Measurements from ENCODE around the gene HEATR3. TPM values are rescaled to one million over a fixed set of nuclear protein-coding genes. Genes with fewer than 3 reads are reported as not detected.

The HEATR3 gene
- total RNA-seq: 18.3 and 25.8 TPM in 2 replicates

- peak within 1 kb of the TSS; percentile 85 for H3K4me3 ChIP-seq (ENCODE audit: low read depth, low read length)
- peak; percentile 36 for DNase-seq (ENCODE audit: low read depth)
- TF ChIP-seq, protein P1, sequence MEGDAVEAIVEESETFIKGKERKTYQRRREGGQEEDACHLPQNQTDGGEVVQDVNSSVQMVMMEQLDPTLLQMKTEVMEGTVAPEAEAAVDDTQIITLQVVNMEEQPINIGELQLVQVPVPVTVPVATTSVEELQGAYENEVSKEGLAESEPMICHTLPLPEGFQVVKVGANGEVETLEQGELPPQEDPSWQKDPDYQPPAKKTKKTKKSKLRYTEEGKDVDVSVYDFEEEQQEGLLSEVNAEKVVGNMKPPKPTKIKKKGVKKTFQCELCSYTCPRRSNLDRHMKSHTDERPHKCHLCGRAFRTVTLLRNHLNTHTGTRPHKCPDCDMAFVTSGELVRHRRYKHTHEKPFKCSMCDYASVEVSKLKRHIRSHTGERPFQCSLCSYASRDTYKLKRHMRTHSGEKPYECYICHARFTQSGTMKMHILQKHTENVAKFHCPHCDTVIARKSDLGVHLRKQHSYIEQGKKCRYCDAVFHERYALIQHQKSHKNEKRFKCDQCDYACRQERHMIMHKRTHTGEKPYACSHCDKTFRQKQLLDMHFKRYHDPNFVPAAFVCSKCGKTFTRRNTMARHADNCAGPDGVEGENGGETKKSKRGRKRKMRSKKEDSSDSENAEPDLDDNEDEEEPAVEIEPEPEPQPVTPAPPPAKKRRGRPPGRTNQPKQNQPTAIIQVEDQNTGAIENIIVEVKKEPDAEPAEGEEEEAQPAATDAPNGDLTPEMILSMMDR (conservative IDR thresholded peaks at IDR 0.05; ENCODE audit: low read depth, low read length): no peak
Observed at GRCh38 chr16:50065624-50066481, at the start of gene HEATR3. Gene HEATR3, plus strand, starts transcription at chr16:50065970. Its CDS starts 162 bp downstream, at chr16:50066132.

GRCh38 chr16:50017553-50017952 is 48.2 kb upstream of the HEATR3 start:
- TF ChIP-seq, protein P1 (conservative IDR thresholded peaks at IDR 0.05; ENCODE audit: low read depth, low read length): no peak
- no peak for DNase-seq (ENCODE audit: low read depth)
- no peak overlapping the region for H3K4me3 ChIP-seq (ENCODE audit: low read depth, low read length)

DNA sequence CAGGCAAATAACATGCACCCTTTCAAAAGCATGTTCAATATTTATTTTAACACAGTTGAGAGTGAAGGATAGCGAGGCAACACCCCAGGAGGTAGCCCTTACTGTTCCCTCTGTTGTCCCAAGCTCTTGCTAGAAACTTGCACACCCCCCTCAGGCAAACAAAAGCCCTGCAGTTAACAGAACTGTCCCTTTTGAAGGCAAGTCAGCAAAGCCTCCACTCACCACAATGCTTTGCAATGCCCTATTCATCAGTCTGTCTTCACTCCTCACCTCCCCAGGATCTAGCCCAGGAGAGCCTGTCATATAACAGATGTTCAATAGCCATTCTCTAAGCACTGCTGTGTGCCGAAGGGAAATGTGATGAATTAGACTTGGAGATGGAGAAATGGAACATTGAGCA is 44.2 kb upstream of the HEATR3 start:
- TF ChIP-seq, protein P1 (conservative IDR thresholded peaks at IDR 0.05; ENCODE audit: low read depth, low read length): peak; percentile 23
- no peak overlapping the region for H3K4me3 ChIP-seq (ENCODE audit: low read depth, low read length)
- no peak for DNase-seq (ENCODE audit: low read depth)

- DNase-seq (ENCODE audit: low read depth): no peak
- TF ChIP-seq, protein P1 (conservative IDR thresholded peaks at IDR 0.05; ENCODE audit: low read depth, low read length): no peak
- no peak overlapping the region for H3K4me3 ChIP-seq (ENCODE audit: low read depth, low read length)
Observed at GRCh38 chr16:50023641-50024040, 42.1 kb upstream of the HEATR3 start.

GRCh38 chr16:50024207-50024606 is 41.6 kb upstream of the HEATR3 start:
- TF ChIP-seq, protein P1 (conservative IDR thresholded peaks at IDR 0.05; ENCODE audit: low read depth, low read length): no peak
- no peak for DNase-seq (ENCODE audit: low read depth)
- H3K4me3 ChIP-seq (ENCODE audit: low read depth, low read length): no peak overlapping the region

GRCh38 chr16:50024684-50025536 is 40.9 kb upstream of the HEATR3 start, which contains the start of gene CNEP1R1:
Gene CNEP1R1, plus strand, starts transcription at chr16:50025225. Its CDS starts 91 bp downstream, at chr16:50025316.
- peak within 1 kb of the TSS; percentile 84 for H3K4me3 ChIP-seq (ENCODE audit: low read depth, low read length)
- DNase-seq (ENCODE audit: low read depth): peak; percentile 75
- TF ChIP-seq, protein P1 (conservative IDR thresholded peaks at IDR 0.05; ENCODE audit: low read depth, low read length): peak; percentile 98

Data from epithelial cell of proximal tubule (primary cell).